A549 (cell line): Measurements from ENCODE around the gene ACBD3.

ENCODE experiments used
- CBX8 ChIP-seq: fragments of 200-600 bp; sonication (generic); IDR thresholded peaks from 2 replicates; pipeline ENCODE4 v1.6.1; 2016
- CTCF ChIP-seq: fragments of >200 bp; sonication (Bioruptor Twin); formaldehyde crosslinking; IDR thresholded peaks from 3 replicates; pipeline ENCODE4 v1.5.1; 2016
- HMGXB4 ChIP-seq: fragments of 250-450 bp; sonication (Bioruptor Pico); IDR thresholded peaks from 2 replicates; pipeline ENCODE4 v1.5.0; 2021; ENCODE audit warnings: mild to moderate bottlenecking, moderate library complexity, borderline replicate concordance
- JUN ChIP-seq, 2 experiments: fragments of >200 bp; sonication (Bioruptor Twin); formaldehyde crosslinking; IDR thresholded peaks; 2 replicates in 1 of 2; 3 replicates in 1 of 2; pipeline ENCODE4 v1.6.1; 2016 to 2017
- MAX ChIP-seq: IDR thresholded peaks from 2 replicates; pipeline ENCODE4 v1.6.1; 2012
- MAZ ChIP-seq: fragments of 150-350 bp; IDR thresholded peaks from 2 replicates; pipeline ENCODE4 v1.6.1; 2014; ENCODE audit warnings: antibody characterized with exemption, low read depth, low read length, borderline replicate concordance
- NFE2L2 ChIP-seq: fragments of 150-350 bp; conservative IDR thresholded peaks from 2 replicates; pipeline ENCODE4 v1.6.1; 2014; ENCODE audit warnings: low read length
- PHF8 ChIP-seq: fragments of 200-600 bp; sonication (generic); IDR thresholded peaks from 2 replicates; pipeline ENCODE4 v1.6.1; 2016; ENCODE audit warnings: low read depth, mild to moderate bottlenecking, antibody characterized with exemption, moderate library complexity, borderline replicate concordance
- POLR2A ChIP-seq: IDR thresholded peaks from 2 replicates; pipeline ENCODE4 v1.6.1; 2012; ENCODE audit warnings: mild to moderate bottlenecking, low read length
- ZSCAN20 ChIP-seq: fragments of 250-450 bp; sonication (Bioruptor Pico); IDR thresholded peaks from 2 replicates; pipeline ENCODE4 v1.8.0; 2022; ENCODE audit warnings: mild to moderate bottlenecking, moderate library complexity

- no peak for TF ChIP-seq CTCF
- no peak for TF ChIP-seq HMGXB4 (CRISPR knock-in tag)
- TF ChIP-seq JUN (IDR thresholded peaks at IDR 0.05): no peak
- TF ChIP-seq POLR2A: no peak
- no peak for TF ChIP-seq ZSCAN20 (CRISPR knock-in tag)
- no peak for TF ChIP-seq MAX
- TF ChIP-seq MAZ: no peak
- no peak for TF ChIP-seq PHF8
- no peak for TF ChIP-seq CBX8
- TF ChIP-seq NFE2L2: no peak
Observed at GRCh38 chr1:226154593-226154992, 31.9 kb downstream of the ACBD3 start.
